ENCODE data around the gene ANKRD33B. TPM values are rescaled to one million over a fixed set of nuclear protein-coding genes. Genes with fewer than 3 reads are reported as not detected.

The ANKRD33B gene
- total RNA-seq, 6 donors from 2014 or later = 3.1 to 10.5 (median 7.9) TPM

- 63 to 76% methylated on average over 3 of the region's 3 CpGs for WGBS, 2 donors
- TF ChIP-seq CTCF (IDR thresholded peaks at IDR 0.05) (no peak), POLR2AphosphoS5 (IDR thresholded peaks at IDR 0.05) (no peak), POLR2A (IDR thresholded peaks at IDR 0.05) (no peak), EP300 (IDR thresholded peaks at IDR 0.05) (no peak)
- no peaks in the 10 kb centered on the region for H3K9me3 ChIP-seq
- H3K27me3 ChIP-seq = no peaks in the 10 kb centered on the region
- ATAC-seq (ENCODE audit: low FRiP score in 2 of 2) (no peak), DNase-seq (no peak)
- H3K36me3 ChIP-seq = no peaks in the 10 kb centered on the region
- no peak overlapping the region for H3K4me3 ChIP-seq
- peaks cover 6 to 34% (median 10%) of the 10 kb centered on the region in 4 donors for H3K4me1 ChIP-seq
- no peak overlapping the region for H3K27ac ChIP-seq
These were observed 27.4 kb upstream of the ANKRD33B start for GRCh38 chr5:10536511-10536910.

GRCh38 chr5:10536931-10537579 is 26.8 kb upstream of the ANKRD33B start:
- WGBS, 2 donors = 9 to 10% methylated on average over 11 to 13 of the region's 13 CpGs
- H3K27me3 ChIP-seq = no peaks in the 10 kb centered on the region
- H3K4me1 ChIP-seq = peaks cover 6 to 34% (median 10%) of the 10 kb centered on the region in 4 donors
- H3K27ac ChIP-seq = no peak overlapping the region
- H3K36me3 ChIP-seq = no peaks in the 10 kb centered on the region
- DNase-seq (no peak), ATAC-seq (ENCODE audit: low FRiP score in 2 of 2) (peak in 1 of 2 donors; percentile 4)
- TF ChIP-seq CTCF (IDR thresholded peaks at IDR 0.05) (no peak), EP300 (IDR thresholded peaks at IDR 0.05) (no peak)
- H3K4me3 ChIP-seq = no peak overlapping the region
- no peaks in the 10 kb centered on the region for H3K9me3 ChIP-seq

- DNase-seq (no peak), ATAC-seq (ENCODE audit: low FRiP score in 2 of 2) (peak; percentile 8)
- TF ChIP-seq POLR2A (IDR thresholded peaks at IDR 0.05) = no peak
- TF ChIP-seq EP300 (IDR thresholded peaks at IDR 0.05) = no peak
- TF ChIP-seq CTCF (IDR thresholded peaks at IDR 0.05) = no peak
- TF ChIP-seq POLR2AphosphoS5 (IDR thresholded peaks at IDR 0.05) = no peak
These were observed 26.2 kb upstream of the ANKRD33B start for GRCh38 chr5:10537624-10538023.

GRCh38 chr5:10538103-10538788 is 25.6 kb upstream of the ANKRD33B start:
- no peaks in the 10 kb centered on the region for H3K36me3 ChIP-seq
- H3K27ac ChIP-seq = no peak overlapping the region
- WGBS, 2 donors = 85 to 92% methylated on average over 14 of the region's 14 CpGs
- no peaks in the 10 kb centered on the region for H3K9me3 ChIP-seq
- H3K27me3 ChIP-seq = no peaks in the 10 kb centered on the region
- H3K4me3 ChIP-seq = no peak overlapping the region
- peaks cover 6 to 33% (median 10%) of the 10 kb centered on the region in 4 donors for H3K4me1 ChIP-seq
- DNase-seq (no peak), ATAC-seq (ENCODE audit: low FRiP score in 2 of 2) (peak; percentile 24 to 59)
- no peak for TF ChIP-seq CTCF (IDR thresholded peaks at IDR 0.05)
- no peak for TF ChIP-seq POLR2AphosphoS5 (IDR thresholded peaks at IDR 0.05)
- TF ChIP-seq EP300 (IDR thresholded peaks at IDR 0.05) = no peak

More at GRCh38 chr5:10537624-10538023, 26.2 kb upstream of the ANKRD33B start:
- Histone ChIP-seq H3K4me3 (no peak overlapping the region), H3K4me1 (peaks cover 6 to 34% (median 10%) of the 10 kb centered on the region in 4 donors), H3K27me3 (no peaks in the 10 kb centered on the region), H3K36me3 (no peaks in the 10 kb centered on the region), H3K27ac (no peak overlapping the region), H3K9me3 (no peaks in the 10 kb centered on the region)
- WGBS, 2 donors = 71% methylated on average over 4 of the region's 4 CpGs; no CpG with 5 or more reads in 1 of the 2 donors

Measured in upper lobe of left lung (tissue), 6 donors.